Measurements from ENCODE around the gene DPEP1. TPM values are rescaled to one million over a fixed set of nuclear protein-coding genes. Genes with fewer than 3 reads are reported as not detected.

Gene DPEP1
- total and polyA plus RNA-seq, 2 experiments from 2014 or later, result 1.7 to 2.3 TPM

DNA sequence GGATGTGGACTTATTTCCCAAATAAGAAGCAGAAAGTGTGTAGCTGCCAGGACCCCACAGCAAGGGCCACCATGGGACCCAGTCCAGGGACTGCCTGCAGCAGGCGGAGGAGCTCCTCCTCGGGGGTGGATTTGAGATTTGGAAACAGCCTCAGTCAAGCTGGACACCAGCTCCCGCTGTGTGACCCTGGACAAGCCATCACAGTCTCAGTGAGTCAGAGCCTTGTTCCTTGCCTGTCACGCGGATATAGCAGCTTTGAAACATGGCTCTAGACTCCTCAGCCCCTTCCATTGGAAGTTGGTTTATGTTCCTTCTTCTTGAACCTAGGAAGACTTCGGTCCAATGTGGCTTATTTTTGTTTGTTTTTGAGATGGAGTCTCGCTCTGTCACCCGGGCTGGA, 12.5 kb upstream of the DPEP1 start:
- Histone ChIP-seq H3K4me3 (no peak overlapping the region), H3F3A (replicated peaks; ENCODE audit: low read depth) (no peaks in the 10 kb centered on the region), H3K4me1 (ENCODE audit: insufficient read depth) (peaks cover 11% of the 10 kb centered on the region), H3K27me3 (ENCODE audit: insufficient read depth) (no peaks in the 10 kb centered on the region), H3K9me2 (ENCODE audit: insufficient read depth) (no peaks in the 10 kb centered on the region), H3K27ac (ENCODE audit: low read depth) (no peak overlapping the region), H3K79me2 (replicated peaks; ENCODE audit: insufficient read depth) (no peaks in the 10 kb centered on the region), H2AFZ (no peak overlapping the region), H3K36me3 (ENCODE audit: insufficient read depth) (no peaks in the 10 kb centered on the region), H3K4me2 (no peak overlapping the region), H4K20me1 (replicated peaks; ENCODE audit: insufficient read depth) (no peaks in the 10 kb centered on the region)
- ATAC-seq (no peak), DNase-seq (ENCODE audit: low spot score) (no peak)
- Mint-ChIP-seq H3K4me1 (peaks cover 11% of the 10 kb centered on the region), H3K9me3 (no peaks in the 10 kb centered on the region), H3K4me3 (no peak overlapping the region), H3K36me3 (ENCODE audit: low read depth) (no peaks in the 10 kb centered on the region), H3K27ac (no peak overlapping the region), H3K27me3 (ENCODE audit: insufficient read depth, low read depth, poor library complexity) (peaks cover 17% of the 10 kb centered on the region)
- TF ChIP-seq STAT1 (IDR thresholded peaks at IDR 0.05; ENCODE audit: unreplicated experiment) (no peak), ZNF331 (CRISPR knock-in tag; IDR thresholded peaks at IDR 0.05; ENCODE audit: low read depth) (no peak), EZH2phosphoT487 (IDR thresholded peaks at IDR 0.05; ENCODE audit: unreplicated experiment) (no peak), EZH2 (IDR thresholded peaks at IDR 0.05; ENCODE audit: low read depth, unreplicated experiment) (no peak), POLR2AphosphoS5 (IDR thresholded peaks at IDR 0.05; ENCODE audit: low read depth) (no peak), CREB1 (CRISPR knock-in tag; IDR thresholded peaks at IDR 0.05; ENCODE audit: low read depth) (no peak), NANOG (IDR thresholded peaks at IDR 0.05; ENCODE audit: borderline replicate concordance) (no peak), JUNB (IDR thresholded peaks at IDR 0.05; ENCODE audit: unreplicated experiment) (no peak), ZNF114 (CRISPR knock-in tag; IDR thresholded peaks at IDR 0.05) (no peak)
- TF ChIP-seq, protein P1, sequence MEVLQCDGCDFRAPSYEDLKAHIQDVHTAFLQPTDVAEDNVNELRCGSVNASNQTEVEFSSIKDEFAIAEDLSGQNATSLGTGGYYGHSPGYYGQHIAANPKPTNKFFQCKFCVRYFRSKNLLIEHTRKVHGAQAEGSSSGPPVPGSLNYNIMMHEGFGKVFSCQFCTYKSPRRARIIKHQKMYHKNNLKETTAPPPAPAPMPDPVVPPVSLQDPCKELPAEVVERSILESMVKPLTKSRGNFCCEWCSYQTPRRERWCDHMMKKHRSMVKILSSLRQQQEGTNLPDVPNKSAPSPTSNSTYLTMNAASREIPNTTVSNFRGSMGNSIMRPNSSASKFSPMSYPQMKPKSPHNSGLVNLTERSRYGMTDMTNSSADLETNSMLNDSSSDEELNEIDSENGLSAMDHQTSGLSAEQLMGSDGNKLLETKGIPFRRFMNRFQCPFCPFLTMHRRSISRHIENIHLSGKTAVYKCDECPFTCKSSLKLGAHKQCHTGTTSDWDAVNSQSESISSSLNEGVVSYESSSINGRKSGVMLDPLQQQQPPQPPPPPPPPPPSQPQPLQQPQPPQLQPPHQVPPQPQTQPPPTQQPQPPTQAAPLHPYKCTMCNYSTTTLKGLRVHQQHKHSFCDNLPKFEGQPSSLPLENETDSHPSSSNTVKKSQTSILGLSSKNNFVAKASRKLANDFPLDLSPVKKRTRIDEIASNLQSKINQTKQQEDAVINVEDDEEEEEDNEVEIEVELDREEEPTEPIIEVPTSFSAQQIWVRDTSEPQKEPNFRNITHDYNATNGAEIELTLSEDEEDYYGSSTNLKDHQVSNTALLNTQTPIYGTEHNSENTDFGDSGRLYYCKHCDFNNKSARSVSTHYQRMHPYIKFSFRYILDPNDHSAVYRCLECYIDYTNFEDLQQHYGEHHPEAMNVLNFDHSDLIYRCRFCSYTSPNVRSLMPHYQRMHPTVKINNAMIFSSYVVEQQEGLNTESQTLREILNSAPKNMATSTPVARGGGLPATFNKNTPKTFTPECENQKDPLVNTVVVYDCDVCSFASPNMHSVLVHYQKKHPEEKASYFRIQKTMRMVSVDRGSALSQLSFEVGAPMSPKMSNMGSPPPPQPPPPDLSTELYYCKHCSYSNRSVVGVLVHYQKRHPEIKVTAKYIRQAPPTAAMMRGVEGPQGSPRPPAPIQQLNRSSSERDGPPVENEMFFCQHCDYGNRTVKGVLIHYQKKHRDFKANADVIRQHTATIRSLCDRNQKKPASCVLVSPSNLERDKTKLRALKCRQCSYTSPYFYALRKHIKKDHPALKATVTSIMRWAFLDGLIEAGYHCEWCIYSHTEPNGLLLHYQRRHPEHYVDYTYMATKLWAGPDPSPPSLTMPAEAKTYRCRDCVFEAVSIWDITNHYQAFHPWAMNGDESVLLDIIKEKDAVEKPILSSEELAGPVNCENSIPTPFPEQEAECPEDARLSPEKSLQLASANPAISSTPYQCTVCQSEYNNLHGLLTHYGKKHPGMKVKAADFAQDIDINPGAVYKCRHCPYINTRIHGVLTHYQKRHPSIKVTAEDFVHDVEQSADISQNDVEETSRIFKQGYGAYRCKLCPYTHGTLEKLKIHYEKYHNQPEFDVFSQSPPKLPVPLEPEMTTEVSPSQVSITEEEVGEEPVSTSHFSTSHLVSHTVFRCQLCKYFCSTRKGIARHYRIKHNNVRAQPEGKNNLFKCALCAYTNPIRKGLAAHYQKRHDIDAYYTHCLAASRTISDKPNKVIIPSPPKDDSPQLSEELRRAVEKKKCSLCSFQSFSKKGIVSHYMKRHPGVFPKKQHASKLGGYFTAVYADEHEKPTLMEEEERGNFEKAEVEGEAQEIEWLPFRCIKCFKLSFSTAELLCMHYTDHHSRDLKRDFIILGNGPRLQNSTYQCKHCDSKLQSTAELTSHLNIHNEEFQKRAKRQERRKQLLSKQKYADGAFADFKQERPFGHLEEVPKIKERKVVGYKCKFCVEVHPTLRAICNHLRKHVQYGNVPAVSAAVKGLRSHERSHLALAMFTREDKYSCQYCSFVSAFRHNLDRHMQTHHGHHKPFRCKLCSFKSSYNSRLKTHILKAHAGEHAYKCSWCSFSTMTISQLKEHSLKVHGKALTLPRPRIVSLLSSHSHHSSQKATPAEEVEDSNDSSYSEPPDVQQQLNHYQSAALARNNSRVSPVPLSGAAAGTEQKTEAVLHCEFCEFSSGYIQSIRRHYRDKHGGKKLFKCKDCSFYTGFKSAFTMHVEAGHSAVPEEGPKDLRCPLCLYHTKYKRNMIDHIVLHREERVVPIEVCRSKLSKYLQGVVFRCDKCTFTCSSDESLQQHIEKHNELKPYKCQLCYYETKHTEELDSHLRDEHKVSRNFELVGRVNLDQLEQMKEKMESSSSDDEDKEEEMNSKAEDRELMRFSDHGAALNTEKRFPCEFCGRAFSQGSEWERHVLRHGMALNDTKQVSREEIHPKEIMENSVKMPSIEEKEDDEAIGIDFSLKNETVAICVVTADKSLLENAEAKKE (CRISPR knock-in tag; IDR thresholded peaks at IDR 0.05), result no peak
- TF ChIP-seq, protein P2, sequence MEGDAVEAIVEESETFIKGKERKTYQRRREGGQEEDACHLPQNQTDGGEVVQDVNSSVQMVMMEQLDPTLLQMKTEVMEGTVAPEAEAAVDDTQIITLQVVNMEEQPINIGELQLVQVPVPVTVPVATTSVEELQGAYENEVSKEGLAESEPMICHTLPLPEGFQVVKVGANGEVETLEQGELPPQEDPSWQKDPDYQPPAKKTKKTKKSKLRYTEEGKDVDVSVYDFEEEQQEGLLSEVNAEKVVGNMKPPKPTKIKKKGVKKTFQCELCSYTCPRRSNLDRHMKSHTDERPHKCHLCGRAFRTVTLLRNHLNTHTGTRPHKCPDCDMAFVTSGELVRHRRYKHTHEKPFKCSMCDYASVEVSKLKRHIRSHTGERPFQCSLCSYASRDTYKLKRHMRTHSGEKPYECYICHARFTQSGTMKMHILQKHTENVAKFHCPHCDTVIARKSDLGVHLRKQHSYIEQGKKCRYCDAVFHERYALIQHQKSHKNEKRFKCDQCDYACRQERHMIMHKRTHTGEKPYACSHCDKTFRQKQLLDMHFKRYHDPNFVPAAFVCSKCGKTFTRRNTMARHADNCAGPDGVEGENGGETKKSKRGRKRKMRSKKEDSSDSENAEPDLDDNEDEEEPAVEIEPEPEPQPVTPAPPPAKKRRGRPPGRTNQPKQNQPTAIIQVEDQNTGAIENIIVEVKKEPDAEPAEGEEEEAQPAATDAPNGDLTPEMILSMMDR (conservative IDR thresholded peaks at IDR 0.05; ENCODE audit: low read depth in 2 of 2), result no peak
- TF ChIP-seq, protein P3, sequence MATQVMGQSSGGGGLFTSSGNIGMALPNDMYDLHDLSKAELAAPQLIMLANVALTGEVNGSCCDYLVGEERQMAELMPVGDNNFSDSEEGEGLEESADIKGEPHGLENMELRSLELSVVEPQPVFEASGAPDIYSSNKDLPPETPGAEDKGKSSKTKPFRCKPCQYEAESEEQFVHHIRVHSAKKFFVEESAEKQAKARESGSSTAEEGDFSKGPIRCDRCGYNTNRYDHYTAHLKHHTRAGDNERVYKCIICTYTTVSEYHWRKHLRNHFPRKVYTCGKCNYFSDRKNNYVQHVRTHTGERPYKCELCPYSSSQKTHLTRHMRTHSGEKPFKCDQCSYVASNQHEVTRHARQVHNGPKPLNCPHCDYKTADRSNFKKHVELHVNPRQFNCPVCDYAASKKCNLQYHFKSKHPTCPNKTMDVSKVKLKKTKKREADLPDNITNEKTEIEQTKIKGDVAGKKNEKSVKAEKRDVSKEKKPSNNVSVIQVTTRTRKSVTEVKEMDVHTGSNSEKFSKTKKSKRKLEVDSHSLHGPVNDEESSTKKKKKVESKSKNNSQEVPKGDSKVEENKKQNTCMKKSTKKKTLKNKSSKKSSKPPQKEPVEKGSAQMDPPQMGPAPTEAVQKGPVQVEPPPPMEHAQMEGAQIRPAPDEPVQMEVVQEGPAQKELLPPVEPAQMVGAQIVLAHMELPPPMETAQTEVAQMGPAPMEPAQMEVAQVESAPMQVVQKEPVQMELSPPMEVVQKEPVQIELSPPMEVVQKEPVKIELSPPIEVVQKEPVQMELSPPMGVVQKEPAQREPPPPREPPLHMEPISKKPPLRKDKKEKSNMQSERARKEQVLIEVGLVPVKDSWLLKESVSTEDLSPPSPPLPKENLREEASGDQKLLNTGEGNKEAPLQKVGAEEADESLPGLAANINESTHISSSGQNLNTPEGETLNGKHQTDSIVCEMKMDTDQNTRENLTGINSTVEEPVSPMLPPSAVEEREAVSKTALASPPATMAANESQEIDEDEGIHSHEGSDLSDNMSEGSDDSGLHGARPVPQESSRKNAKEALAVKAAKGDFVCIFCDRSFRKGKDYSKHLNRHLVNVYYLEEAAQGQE (IDR thresholded peaks at IDR 0.05; ENCODE audit: unreplicated experiment), result no peak
- TF ChIP-seq, protein P4, sequence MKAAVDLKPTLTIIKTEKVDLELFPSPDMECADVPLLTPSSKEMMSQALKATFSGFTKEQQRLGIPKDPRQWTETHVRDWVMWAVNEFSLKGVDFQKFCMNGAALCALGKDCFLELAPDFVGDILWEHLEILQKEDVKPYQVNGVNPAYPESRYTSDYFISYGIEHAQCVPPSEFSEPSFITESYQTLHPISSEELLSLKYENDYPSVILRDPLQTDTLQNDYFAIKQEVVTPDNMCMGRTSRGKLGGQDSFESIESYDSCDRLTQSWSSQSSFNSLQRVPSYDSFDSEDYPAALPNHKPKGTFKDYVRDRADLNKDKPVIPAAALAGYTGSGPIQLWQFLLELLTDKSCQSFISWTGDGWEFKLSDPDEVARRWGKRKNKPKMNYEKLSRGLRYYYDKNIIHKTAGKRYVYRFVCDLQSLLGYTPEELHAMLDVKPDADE (IDR thresholded peaks at IDR 0.05), result no peak

All from GM23338 (cell line).